HepG2 (cell line): ENCODE data around the gene RMI2. TPM values are rescaled to one million over a fixed set of nuclear protein-coding genes. Genes with fewer than 3 reads are reported as not detected.

Experiments
- EED ChIP-seq: sonication (generic); formaldehyde crosslinking; IDR thresholded peaks from 2 replicates; pipeline ENCODE4 v1.5.0; 2020; ENCODE audit warnings: mild to moderate bottlenecking, missing genetic modification reagents
- EZH2 ChIP-seq: conservative IDR thresholded peaks from 2 replicates; pipeline ENCODE4 v1.6.1; 2012; ENCODE audit warnings: mild to moderate bottlenecking, low read depth, low read length, moderate library complexity
- HBP1 ChIP-seq: IDR thresholded peaks from 2 replicates; pipeline ENCODE4 v1.6.1; 2016; ENCODE audit warnings: low read depth, control low read depth
- HNRNPUL1 ChIP-seq: fragments of 200-400 bp; formaldehyde crosslinking; IDR thresholded peaks from 2 replicates; pipeline ENCODE4 v1.6.1; 2017; ENCODE audit warnings: low read depth, mild to moderate bottlenecking, low read length, moderate library complexity
- HOXA5 ChIP-seq: sonication (generic); formaldehyde crosslinking; IDR thresholded peaks from 2 replicates; pipeline ENCODE4 v1.4.0; 2020; ENCODE audit warnings: missing genetic modification reagents
- POLR2AphosphoS5 ChIP-seq: IDR thresholded peaks from 2 replicates; pipeline ENCODE4 v1.6.1; 2012; ENCODE audit warnings: low read depth, low read length
- SAP130 ChIP-seq: IDR thresholded peaks from 2 replicates; pipeline ENCODE4 v1.6.1; 2016; ENCODE audit warnings: low read depth
- SIX1 ChIP-seq: sonication (generic); formaldehyde crosslinking; IDR thresholded peaks from 2 replicates; pipeline ENCODE4 v1.4.0; 2020; ENCODE audit warnings: missing genetic modification reagents, borderline replicate concordance
- SMYD3 ChIP-seq: sonication (generic); formaldehyde crosslinking; IDR thresholded peaks from 2 replicates; pipeline ENCODE4 v1.8.1; 2023; ENCODE audit warnings: mild to moderate bottlenecking, missing genetic modification reagents
- ZBED4 ChIP-seq: sonication (generic); formaldehyde crosslinking; IDR thresholded peaks from 2 replicates; pipeline ENCODE4 v1.4.0; 2020; ENCODE audit warnings: missing genetic modification reagents, borderline replicate concordance
- ZBTB10 ChIP-seq: sonication (generic); formaldehyde crosslinking; IDR thresholded peaks from 2 replicates; pipeline ENCODE4 v1.4.0; 2020; ENCODE audit warnings: missing genetic modification reagents, borderline replicate concordance
- ZBTB49 ChIP-seq: sonication (generic); formaldehyde crosslinking; IDR thresholded peaks from 2 replicates; pipeline ENCODE4 v1.4.0; 2020; ENCODE audit warnings: missing genetic modification reagents, borderline replicate concordance
- ZFP62 ChIP-seq: sonication (generic); formaldehyde crosslinking; IDR thresholded peaks from 2 replicates; pipeline ENCODE4 v1.4.0; 2020; ENCODE audit warnings: missing genetic modification reagents
- ZNF468 ChIP-seq: sonication (generic); formaldehyde crosslinking; IDR thresholded peaks from 2 replicates; pipeline ENCODE4 v1.8.0; 2022; ENCODE audit warnings: mild to moderate bottlenecking, moderate library complexity, missing genetic modification reagents
- ZNF543 ChIP-seq: sonication (generic); formaldehyde crosslinking; IDR thresholded peaks from 2 replicates; pipeline ENCODE4 v1.4.0; 2020; ENCODE audit warnings: mild to moderate bottlenecking, missing genetic modification reagents
- ZNF605 ChIP-seq: sonication (generic); formaldehyde crosslinking; IDR thresholded peaks from 2 replicates; pipeline ENCODE4 v1.8.0; 2022; ENCODE audit warnings: mild to moderate bottlenecking, missing genetic modification reagents
- ZNF652 ChIP-seq: IDR thresholded peaks from 2 replicates; pipeline ENCODE4 v1.6.1; 2016; ENCODE audit warnings: low read depth, borderline replicate concordance
- polyA plus RNA-seq, 8 experiments: library from polyadenylated mRNA; depleted of rRNA in 3 of 8; stranded (reverse) in 7 of 8; unstranded in 1 of 8; fragments of >200 nt; fragmentation: Illumina TruSeq in 4 of 8; extraction: Trizol in 4 of 8; gene quantifications; 2 replicates each; pipeline versions ENCODE4 v1.2.1 to v1.2.3, GENCODE V29; 2011 to 2016; ENCODE audit warnings: low read depth in 4 of 8, missing spikeins in 1 of 8, mixed read lengths in 1 of 8; ENCODE audit not compliant: insufficient read depth in 1 of 8
- total RNA-seq, 5 experiments: library from RNA; depleted of rRNA; stranded (reverse); fragments of >200 nt; fragmentation: Illumina TruSeq; extraction: Trizol; gene quantifications; 2 replicates each; pipeline ENCODE4 v1.2.3, GENCODE V29; 2016; ENCODE audit warnings: low read depth in 1 of 5

The RMI2 gene
- total and polyA plus RNA-seq, 2 of the 13 experiments (the other 11 are each of a cell fraction or from before 2014, with no cell fraction given) = 24.5 to 55.7 TPM

- peak; percentile 77; the same call in 1 of the 2 replicates for TF ChIP-seq HBP1 (CRISPR knock-in tag)
- TF ChIP-seq EZH2 = no peak
- no peak for TF ChIP-seq HNRNPUL1
- no peak for TF ChIP-seq ZFP62 (CRISPR knock-in tag)
- peak; percentile 83; the same call in 1 of the 2 replicates for TF ChIP-seq ZNF605
- no peak for TF ChIP-seq ZBTB10 (CRISPR knock-in tag)
- no peak for TF ChIP-seq ZNF543 (CRISPR knock-in tag)
- TF ChIP-seq ZNF468 (CRISPR knock-in tag) = no peak
- TF ChIP-seq SAP130 = peak; percentile 92
- no peak for TF ChIP-seq SMYD3
- no peak; the same call in 1 of the 2 replicates for TF ChIP-seq POLR2AphosphoS5
- TF ChIP-seq SIX1 = peak; percentile 78
- TF ChIP-seq ZNF652 = peak; percentile 51; the same call in 1 of the 2 replicates
- peak; percentile 54; the same call in 1 of the 2 replicates for TF ChIP-seq ZBED4
- TF ChIP-seq HOXA5 (CRISPR knock-in tag) = no peak
- no peak for TF ChIP-seq EED (CRISPR knock-in tag)
- no peak for TF ChIP-seq ZBTB49 (CRISPR knock-in tag)
Measured at GRCh38 chr16:11309895-11310633, 35.2 kb upstream of the RMI2 start (continued).
